ENCODE measurements around the gene CASKIN1.

The CASKIN1 gene

GRCh38 chr16:2232094-2232990, 35.9 kb upstream of the CASKIN1 start:
- no peak for DNase-seq (ENCODE audit: low read depth in 2 of 2)

- DNase-seq (ENCODE audit: low read depth in 2 of 2), result no peak
Measured at GRCh38 chr16:2231016-2231931, 34.9 kb upstream of the CASKIN1 start.

- no peak for DNase-seq (ENCODE audit: low read depth in 2 of 2)
Measured at GRCh38 chr16:2230376-2230775, 34.0 kb upstream of the CASKIN1 start.

GRCh38 chr16:2229632-2230250, 33.3 kb upstream of the CASKIN1 start:
- DNase-seq (ENCODE audit: low read depth in 2 of 2), result no peak

- no peak for DNase-seq (ENCODE audit: low read depth in 2 of 2)
Measured at GRCh38 chr16:2229091-2229490, 32.7 kb upstream of the CASKIN1 start.

- no peak for DNase-seq (ENCODE audit: low read depth in 2 of 2)
Measured at GRCh38 chr16:2228161-2228824, 31.9 kb upstream of the CASKIN1 start.

- DNase-seq (ENCODE audit: low read depth in 2 of 2), result no peak
Measured at GRCh38 chr16:2226918-2227317, 30.5 kb upstream of the CASKIN1 start.

- DNase-seq (ENCODE audit: low read depth in 2 of 2), result no peak
Measured at GRCh38 chr16:2226245-2226793, 29.9 kb upstream of the CASKIN1 start.

GRCh38 chr16:2223942-2224486, 27.6 kb upstream of the CASKIN1 start:
- DNase-seq (ENCODE audit: low read depth in 2 of 2), result no peak

- DNase-seq (ENCODE audit: low read depth in 2 of 2), result peak; percentile 98 to 99
Measured at GRCh38 chr16:2223221-2223941, 27.0 kb upstream of the CASKIN1 start, which contains the start of gene E4F1. Gene E4F1 (plus strand): TSS chr16:2223591. CDS start chr16:2223614, 23 bp downstream.

GRCh38 chr16:2216330-2216729, 19.9 kb upstream of the CASKIN1 start:
- DNase-seq (ENCODE audit: low read depth in 2 of 2), result no peak

- DNase-seq (ENCODE audit: low read depth in 2 of 2), result no peak
Measured at GRCh38 chr16:2214719-2214968, 18.2 kb upstream of the CASKIN1 start, which contains the start of gene PGP. Gene PGP (minus strand): TSS chr16:2214840. CDS start chr16:2214777, 63 bp downstream.

GRCh38 chr16:2213817-2214718, 17.7 kb upstream of the CASKIN1 start:
- DNase-seq (ENCODE audit: low read depth in 2 of 2), result no peak

- no peak for DNase-seq (ENCODE audit: low read depth in 2 of 2)
Measured at GRCh38 chr16:2212362-2213324, 16.2 kb upstream of the CASKIN1 start.

GRCh38 chr16:2211923-2212347, 15.5 kb upstream of the CASKIN1 start:
- DNase-seq (ENCODE audit: low read depth in 2 of 2), result no peak

GRCh38 chr16:2210386-2211365, 14.3 kb upstream of the CASKIN1 start, which contains the start of gene BRICD5:
Gene BRICD5 (minus strand): TSS chr16:2210863. CDS start chr16:2210833, 30 bp downstream.
- DNase-seq (ENCODE audit: low read depth in 2 of 2), result no peak

GRCh38 chr16:2210009-2210332, 13.6 kb upstream of the CASKIN1 start:
- no peak for DNase-seq (ENCODE audit: low read depth in 2 of 2)

Data from stimulated activated CD8-positive, alpha-beta memory T cell treated with anti-CD3 and anti-CD28 coated beads, Interleukin-2, amount 100 ng/mL, for 1 hour (primary cell).